WERI-Rb-1 (cell line): Measurements from ENCODE around the gene MAGIX.

Experiments
- DNase-seq: peaks from one replicate; pipeline ENCODE4 v3.0.0-alpha.2; 2020
- H3K27ac ChIP-seq: fragments of 250-450 bp; sonication (Bioruptor Pico); 2 replicates; pipeline ENCODE4 v1.5.1; 2020; ENCODE audit warnings: mild to moderate bottlenecking, moderate library complexity
- H3K27me3 ChIP-seq: fragments of 250-450 bp; sonication (Bioruptor Pico); 2 replicates; pipeline ENCODE4 v1.5.1; 2021; ENCODE audit warnings: mild to moderate bottlenecking, low read depth, moderate library complexity; ENCODE audit not compliant: insufficient read depth, severe bottlenecking
- H3K36me3 ChIP-seq: fragments of 250-450 bp; sonication (Bioruptor Pico); 2 replicates; pipeline ENCODE4 v1.5.1; 2020; ENCODE audit warnings: mild to moderate bottlenecking, moderate library complexity
- H3K4me3 ChIP-seq: 2 replicates; pipeline ENCODE4 v1.5.1; 2011; ENCODE audit warnings: low read depth, mild to moderate bottlenecking, control low read depth, low read length
- H3K9me3 ChIP-seq: fragments of 250-450 bp; sonication (Bioruptor Pico); 2 replicates; pipeline ENCODE4 v1.5.1; 2021; ENCODE audit warnings: mild to moderate bottlenecking, moderate library complexity; ENCODE audit not compliant: severe bottlenecking
- TF ChIP-seq, protein P1 (sequence below): IDR thresholded peaks from 2 replicates; pipeline ENCODE4 v1.5.1; 2011; ENCODE audit warnings: low read depth, mild to moderate bottlenecking, control low read depth, inconsistent platforms, low read length

Gene MAGIX

DNA sequence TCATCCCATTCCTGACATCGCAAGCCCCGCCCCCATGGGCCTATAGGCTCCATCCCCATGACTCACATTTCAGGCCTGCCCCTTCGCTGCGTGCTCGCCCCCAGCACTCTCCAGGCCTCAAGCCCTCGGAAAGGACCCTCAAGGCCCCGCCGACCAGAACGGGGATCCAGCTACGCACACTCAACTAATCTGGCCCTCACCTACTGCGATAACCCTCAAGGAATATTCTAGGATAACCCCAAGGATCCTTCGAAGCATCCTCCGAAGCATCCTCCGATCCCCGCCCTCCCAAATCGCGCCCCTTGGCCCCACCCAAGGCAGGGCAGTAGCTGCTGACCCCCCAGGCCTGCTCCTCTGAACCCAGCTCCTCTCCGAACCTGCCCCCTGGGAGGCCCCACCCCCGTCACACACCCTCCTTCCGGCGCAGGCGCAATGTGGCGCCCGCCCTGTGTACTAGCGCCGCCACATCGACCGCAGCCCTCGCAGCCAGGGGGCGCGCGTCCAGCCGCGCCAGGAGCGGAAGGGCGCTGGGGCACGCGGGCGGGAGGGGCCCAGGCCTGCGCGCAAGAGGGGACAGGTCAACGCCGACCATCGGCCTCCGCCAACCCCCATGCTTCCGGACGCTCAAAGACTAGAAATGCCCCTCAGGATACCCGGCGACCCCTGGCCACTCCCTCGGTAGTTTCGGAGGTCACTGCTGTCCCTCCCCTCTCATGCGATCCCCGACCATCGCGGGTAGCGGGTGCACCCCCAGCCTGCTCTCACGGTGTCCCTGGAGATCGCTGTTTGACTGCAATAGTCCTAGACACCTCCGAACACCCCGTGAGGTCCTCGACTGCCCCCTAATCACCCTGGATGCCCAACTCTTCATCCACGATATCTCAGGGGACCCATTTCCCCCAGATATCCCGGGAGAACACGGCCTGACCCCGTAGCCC is 6.4 kb upstream of the MAGIX start:
- DNase-seq = peak; percentile 77
- Histone ChIP-seq H3K27me3 (peaks cover 3% of the 10 kb centered on the region), H3K27ac (peak overlapping the region; percentile 62), H3K4me3 (peak overlapping the region; percentile 42), H3K36me3 (no peaks in the 10 kb centered on the region), H3K9me3 (no peaks in the 10 kb centered on the region)
- TF ChIP-seq, protein P1, sequence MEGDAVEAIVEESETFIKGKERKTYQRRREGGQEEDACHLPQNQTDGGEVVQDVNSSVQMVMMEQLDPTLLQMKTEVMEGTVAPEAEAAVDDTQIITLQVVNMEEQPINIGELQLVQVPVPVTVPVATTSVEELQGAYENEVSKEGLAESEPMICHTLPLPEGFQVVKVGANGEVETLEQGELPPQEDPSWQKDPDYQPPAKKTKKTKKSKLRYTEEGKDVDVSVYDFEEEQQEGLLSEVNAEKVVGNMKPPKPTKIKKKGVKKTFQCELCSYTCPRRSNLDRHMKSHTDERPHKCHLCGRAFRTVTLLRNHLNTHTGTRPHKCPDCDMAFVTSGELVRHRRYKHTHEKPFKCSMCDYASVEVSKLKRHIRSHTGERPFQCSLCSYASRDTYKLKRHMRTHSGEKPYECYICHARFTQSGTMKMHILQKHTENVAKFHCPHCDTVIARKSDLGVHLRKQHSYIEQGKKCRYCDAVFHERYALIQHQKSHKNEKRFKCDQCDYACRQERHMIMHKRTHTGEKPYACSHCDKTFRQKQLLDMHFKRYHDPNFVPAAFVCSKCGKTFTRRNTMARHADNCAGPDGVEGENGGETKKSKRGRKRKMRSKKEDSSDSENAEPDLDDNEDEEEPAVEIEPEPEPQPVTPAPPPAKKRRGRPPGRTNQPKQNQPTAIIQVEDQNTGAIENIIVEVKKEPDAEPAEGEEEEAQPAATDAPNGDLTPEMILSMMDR = peak; percentile 47

DNA sequence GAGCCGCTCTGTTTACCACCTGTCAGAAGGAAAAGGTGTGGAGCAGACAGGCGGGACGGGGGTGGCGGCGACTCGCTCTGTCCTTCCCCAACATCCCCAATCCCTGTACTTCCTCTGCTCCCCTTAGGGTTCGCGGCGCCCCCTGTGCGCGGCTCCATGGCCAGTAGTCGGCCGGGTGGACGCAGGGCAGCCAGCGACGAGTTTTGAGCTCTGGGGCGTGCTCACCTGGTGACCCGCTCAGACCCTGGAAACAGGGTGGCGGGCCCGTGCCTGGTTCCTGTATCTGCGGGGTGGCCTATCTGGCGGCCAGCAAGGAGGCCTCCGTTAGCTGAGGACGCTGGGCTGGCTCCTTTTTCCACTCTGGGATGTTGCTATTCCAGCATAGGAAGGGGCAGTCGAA is 5.4 kb upstream of the MAGIX start:
- H3K36me3 ChIP-seq = no peaks in the 10 kb centered on the region
- no peaks in the 10 kb centered on the region for H3K9me3 ChIP-seq
- H3K27ac ChIP-seq = no peak overlapping the region
- peaks cover 3% of the 10 kb centered on the region for H3K27me3 ChIP-seq
- no peak overlapping the region for H3K4me3 ChIP-seq
- no peak for DNase-seq
- TF ChIP-seq, protein P1 = no peak

DNA sequence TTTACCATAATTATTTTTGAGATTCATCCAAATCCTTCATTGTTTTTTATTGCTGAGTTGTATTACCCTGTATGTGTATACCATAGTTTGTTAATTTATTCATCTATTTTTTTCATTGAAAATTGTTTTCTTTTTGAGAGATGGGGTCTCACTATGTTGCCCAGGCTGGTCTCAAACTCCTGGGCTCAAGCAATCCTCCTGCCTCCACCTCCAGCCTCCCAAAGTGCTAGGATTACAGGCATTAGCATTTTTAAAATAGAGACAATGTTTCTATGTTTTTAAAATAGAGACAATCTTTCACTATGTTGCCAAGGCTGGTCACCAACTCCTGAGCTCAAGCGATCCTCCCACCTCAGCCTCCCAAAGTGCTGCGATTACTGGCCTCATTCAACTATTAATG is 1.6 kb upstream of the MAGIX start:
- no peaks in the 10 kb centered on the region for H3K9me3 ChIP-seq
- DNase-seq = no peak
- TF ChIP-seq, protein P1 = no peak
- peaks cover 5% of the 10 kb centered on the region for H3K27me3 ChIP-seq
- no peak overlapping the region for H3K27ac ChIP-seq
- no peak overlapping the region for H3K4me3 ChIP-seq
- no peaks in the 10 kb centered on the region for H3K36me3 ChIP-seq

DNA sequence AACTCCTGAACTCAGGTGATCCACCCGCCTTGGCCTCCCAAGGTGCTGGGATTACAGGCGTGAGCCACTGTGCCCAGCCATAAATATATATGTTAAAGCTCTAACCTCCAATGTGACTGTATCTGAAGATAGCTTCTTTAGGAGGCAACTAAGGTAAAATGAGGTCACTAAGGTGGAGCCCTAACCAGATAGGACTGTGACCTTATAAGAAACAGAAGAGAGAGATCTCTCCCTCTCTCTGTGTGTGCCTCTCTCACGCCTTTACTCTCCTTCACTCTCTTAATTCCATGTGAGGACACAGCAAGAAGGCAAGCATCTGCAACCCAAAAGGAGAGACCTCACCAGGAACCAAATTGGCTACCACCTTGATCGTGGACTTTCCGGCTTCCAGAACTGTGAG is 926 bp upstream of the MAGIX start:
- no peak overlapping the region for H3K4me3 ChIP-seq
- H3K9me3 ChIP-seq = no peaks in the 10 kb centered on the region
- peaks cover 5% of the 10 kb centered on the region for H3K27me3 ChIP-seq
- no peak overlapping the region for H3K27ac ChIP-seq
- TF ChIP-seq, protein P1 = no peak
- DNase-seq = no peak
- no peaks in the 10 kb centered on the region for H3K36me3 ChIP-seq

DNA sequence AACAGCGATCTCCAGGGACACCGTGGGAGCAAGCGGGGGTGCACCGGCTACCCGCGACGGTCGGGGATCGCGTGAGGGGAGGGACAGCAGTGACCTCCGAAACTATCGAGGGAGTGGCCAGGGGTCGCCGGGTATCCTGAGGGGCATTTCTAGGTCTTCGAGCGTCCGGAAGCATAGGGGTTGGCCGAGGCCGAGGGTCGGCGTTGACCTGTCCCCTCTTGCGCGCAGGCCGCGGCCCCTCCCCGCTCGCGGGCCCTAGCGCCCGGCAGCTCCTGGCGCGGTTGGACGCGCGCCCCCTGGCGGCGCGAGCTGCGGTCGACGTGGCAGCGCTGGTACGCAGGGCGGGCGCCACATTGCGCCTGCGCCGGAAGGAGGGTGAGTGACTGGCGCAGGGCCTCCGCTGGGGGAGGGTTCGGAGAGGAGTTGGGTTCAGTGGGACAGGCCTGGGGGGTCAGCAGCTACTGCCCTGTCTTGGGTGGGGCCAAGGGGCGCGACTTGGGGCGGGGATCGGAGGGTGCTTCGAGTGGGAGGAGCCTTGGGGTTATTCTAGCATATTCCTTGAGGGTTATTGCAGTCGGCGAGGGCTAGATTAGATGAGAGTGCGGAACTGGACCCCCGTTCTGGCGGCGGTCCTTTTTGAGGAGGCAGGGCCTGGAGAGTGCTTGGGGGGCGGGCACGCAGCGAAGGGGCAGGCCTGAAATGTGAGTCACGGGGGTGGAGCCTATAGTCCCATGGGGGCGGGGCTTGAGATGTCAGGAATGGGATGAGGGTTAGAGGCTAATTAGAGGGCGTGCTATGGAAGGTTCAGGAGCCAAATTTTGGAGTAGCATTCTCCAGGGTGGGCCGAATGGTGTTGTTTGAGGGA is 1.2 kb downstream of the MAGIX start:
- peak; percentile 82 for DNase-seq
- Histone ChIP-seq H3K27ac (peak overlapping the region; percentile 66), H3K4me3 (peak overlapping the region; percentile 39), H3K9me3 (no peaks in the 10 kb centered on the region), H3K27me3 (peaks cover 5% of the 10 kb centered on the region), H3K36me3 (no peaks in the 10 kb centered on the region)
- TF ChIP-seq, protein P1 = peak; percentile 65
